Measurements from ENCODE around the gene SORL1. TPM values are rescaled to one million over a fixed set of nuclear protein-coding genes. Genes with fewer than 3 reads are reported as not detected.
"Not testable (repeated sequence)": the region's sequence is repeated elsewhere in the genome, so short reads cannot be mapped to it uniquely, and the experiment has no call there.

Gene SORL1
- total RNA-seq, 1 experiment from 2014 or later: 49.8 TPM

- DNase-seq (ENCODE audit: low spot score): peak; percentile 93
Observed at GRCh38 chr11:121478226-121478894, 26.2 kb downstream of the SORL1 start.

DNA sequence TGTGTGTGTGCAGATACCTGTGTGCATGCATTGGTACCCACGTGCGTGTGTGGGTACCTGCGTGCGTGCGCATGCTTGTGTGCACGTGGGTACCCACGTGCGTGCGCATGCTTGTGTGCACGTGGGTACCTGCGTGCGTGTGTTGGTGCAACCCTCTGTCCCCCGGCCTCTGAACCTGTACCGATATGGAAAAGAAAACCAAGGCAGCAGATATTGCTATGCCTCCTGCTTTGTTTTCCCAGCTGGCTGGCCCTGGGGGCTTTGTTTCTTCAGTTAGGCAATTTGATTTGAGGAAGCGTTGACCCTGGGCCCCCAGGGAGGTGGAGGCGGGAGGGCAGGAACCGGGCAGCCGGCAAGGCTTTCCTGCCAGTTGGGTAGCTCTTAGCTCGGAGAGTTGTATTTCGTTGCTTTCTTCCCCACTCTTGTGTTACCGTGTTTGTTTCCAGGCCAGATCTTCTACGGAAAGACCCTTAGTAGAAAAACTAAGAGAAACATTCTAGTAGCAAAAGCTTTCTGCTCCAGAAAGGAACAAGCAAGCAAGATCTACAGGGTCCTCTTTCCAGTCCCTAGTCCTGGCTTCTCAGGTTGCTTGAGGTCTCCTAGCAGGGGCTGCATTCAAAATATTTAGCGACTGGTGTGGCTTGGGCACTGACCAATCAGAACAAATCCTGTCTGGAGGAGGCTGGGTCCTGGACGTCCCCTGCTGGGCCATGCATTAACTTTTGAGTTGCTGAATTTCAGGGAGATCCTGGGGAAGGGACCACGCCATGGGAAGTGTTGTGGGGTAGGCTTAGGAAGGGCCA, 27.0 kb downstream of the SORL1 start:
- DNase-seq (ENCODE audit: low spot score): no peak

GRCh38 chr11:121479698-121480238, 27.7 kb downstream of the SORL1 start:
- DNase-seq (ENCODE audit: low spot score): no peak

GRCh38 chr11:121481484-121482230, 29.5 kb downstream of the SORL1 start:
- DNase-seq (ENCODE audit: low spot score): not testable (repeated sequence)

- DNase-seq (ENCODE audit: low spot score): no peak
Observed at GRCh38 chr11:121482231-121483129, 30.4 kb downstream of the SORL1 start.

GRCh38 chr11:121483805-121484480, 31.8 kb downstream of the SORL1 start:
- no peak for DNase-seq (ENCODE audit: low spot score)

GRCh38 chr11:121485216-121485615, 33.1 kb downstream of the SORL1 start:
- DNase-seq (ENCODE audit: low spot score): no peak

- DNase-seq (ENCODE audit: low spot score): no peak
Observed at GRCh38 chr11:121486054-121486453, 33.9 kb downstream of the SORL1 start.

GRCh38 chr11:121487191-121487590, 35.1 kb downstream of the SORL1 start:
- DNase-seq (ENCODE audit: low spot score): no peak

DNA sequence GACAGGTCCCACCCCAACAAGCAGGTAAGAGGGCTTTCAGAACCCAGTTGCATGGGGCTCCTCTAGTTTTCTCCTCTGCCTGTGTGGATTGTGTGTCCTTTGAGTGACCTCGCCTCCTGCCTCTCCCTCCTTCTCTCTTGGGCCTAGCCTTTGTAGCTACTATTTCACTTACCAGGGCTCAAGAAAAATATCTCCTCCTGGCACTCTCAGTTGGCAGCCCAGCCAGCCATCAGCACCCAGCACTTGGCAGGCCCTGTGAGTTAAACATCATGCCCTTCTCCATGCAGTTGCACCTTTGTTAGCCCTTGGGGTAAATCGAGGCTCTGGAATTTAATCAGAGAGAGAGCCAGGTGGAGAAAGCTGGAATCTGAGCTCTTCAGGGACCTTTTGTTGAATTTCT, 36.1 kb downstream of the SORL1 start:
- DNase-seq (ENCODE audit: low spot score): no peak

DNA sequence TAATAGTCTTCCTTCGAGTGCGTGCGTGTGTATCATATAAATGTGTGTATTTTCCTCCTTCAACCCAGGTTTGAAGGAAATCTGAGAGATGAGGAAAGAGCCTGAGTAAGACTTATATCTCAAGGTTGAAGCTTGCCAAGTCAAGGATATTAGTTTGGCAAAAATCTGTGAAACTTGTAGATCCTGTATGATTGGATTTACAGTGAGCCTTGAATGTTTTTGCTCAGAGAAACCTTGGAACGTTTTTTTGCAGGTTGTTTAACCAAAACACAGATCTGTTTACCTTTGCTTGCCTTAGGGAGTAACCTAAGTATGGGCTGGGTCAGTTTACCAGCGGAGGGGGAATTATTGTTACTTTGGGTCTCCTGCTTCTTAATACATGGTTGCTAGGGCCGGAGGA, 36.5 kb downstream of the SORL1 start:
- no peak for DNase-seq (ENCODE audit: low spot score)

GRCh38 chr11:121489823-121490222, 37.7 kb downstream of the SORL1 start:
- no peak for DNase-seq (ENCODE audit: low spot score)

GRCh38 chr11:121494355-121495099, 42.4 kb downstream of the SORL1 start:
- no peak for DNase-seq (ENCODE audit: low spot score)

DNA sequence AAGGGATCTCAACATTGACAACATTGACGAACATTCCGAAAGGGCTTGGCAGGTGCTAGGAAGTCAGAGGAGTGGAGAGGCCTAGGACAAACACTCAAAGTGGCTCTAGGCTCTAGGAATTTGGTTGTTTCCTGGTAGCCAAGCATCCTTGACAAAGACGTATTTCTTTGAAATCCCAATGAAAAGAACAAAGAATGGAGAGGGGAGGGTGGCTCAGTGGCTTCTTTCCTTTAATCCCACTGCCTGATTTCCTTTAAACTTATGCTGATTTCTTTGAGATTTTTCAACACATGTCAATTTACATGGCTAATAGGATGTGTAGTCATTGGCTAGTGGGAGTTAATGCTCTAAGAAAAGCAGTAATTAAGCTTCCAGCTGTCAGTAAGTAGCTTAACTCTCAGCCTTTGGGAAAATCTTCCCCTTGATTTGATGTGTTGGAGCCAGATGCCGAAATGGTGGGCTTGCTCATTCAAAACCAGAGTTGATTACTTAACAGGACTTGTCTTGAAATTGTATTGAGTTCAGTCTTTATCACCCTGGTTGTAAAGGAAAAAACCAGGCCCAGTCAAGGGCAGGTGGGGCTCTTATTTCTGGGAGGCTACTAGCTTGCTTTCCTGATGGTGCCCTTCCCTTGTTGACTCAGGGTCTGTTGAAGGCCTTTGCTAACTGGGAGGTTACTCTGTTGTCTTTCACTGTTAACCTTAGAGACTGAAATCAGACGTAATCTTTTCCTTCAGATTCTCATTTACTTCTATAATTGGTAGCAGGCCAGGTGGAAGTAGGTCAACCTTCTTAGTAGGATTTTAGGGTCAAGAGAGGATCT, 45.3 kb downstream of the SORL1 start:
- DNase-seq (ENCODE audit: low spot score): no peak

GRCh38 chr11:121499405-121499804, 47.3 kb downstream of the SORL1 start:
- no peak for DNase-seq (ENCODE audit: low spot score)

- DNase-seq (ENCODE audit: low spot score): no peak
Observed at GRCh38 chr11:121500275-121500674, 48.2 kb downstream of the SORL1 start.

DNA sequence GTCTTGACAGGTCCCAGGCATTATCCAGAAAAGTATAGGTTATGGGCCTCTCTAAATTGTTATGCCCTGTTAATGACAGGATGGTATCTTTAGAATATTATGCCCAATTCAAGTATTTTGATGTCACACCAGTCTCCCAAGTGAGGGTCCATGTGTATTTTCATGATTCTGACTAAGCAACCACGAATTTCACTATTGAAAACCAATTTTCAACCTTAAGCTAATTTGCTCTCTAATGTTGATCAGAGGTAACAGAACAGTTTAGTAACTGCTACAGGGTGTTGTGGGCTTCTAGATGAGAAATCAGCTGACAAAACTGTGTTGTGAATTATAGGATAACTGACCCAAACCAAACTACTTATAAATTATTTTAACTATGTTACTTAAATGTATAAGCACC, 48.6 kb downstream of the SORL1 start:
- DNase-seq (ENCODE audit: low spot score): no peak

- DNase-seq (ENCODE audit: low spot score): no peak
Observed at GRCh38 chr11:121503051-121503450, 50.9 kb downstream of the SORL1 start.

- DNase-seq (ENCODE audit: low spot score): not testable (repeated sequence)
Observed at GRCh38 chr11:121506237-121506636, 54.1 kb downstream of the SORL1 start.
